HG02678 (cell line): ENCODE results near the gene CST6.

Source experiments
- ATAC-seq: cut with Tn5 transposase; IDR thresholded peaks from one replicate; pipeline ENCODE4 v1.9.1; 2021; ENCODE audit warnings: mild to moderate bottlenecking, moderate library complexity; ENCODE audit not compliant: unreplicated experiment

CST6 gene

DNA sequence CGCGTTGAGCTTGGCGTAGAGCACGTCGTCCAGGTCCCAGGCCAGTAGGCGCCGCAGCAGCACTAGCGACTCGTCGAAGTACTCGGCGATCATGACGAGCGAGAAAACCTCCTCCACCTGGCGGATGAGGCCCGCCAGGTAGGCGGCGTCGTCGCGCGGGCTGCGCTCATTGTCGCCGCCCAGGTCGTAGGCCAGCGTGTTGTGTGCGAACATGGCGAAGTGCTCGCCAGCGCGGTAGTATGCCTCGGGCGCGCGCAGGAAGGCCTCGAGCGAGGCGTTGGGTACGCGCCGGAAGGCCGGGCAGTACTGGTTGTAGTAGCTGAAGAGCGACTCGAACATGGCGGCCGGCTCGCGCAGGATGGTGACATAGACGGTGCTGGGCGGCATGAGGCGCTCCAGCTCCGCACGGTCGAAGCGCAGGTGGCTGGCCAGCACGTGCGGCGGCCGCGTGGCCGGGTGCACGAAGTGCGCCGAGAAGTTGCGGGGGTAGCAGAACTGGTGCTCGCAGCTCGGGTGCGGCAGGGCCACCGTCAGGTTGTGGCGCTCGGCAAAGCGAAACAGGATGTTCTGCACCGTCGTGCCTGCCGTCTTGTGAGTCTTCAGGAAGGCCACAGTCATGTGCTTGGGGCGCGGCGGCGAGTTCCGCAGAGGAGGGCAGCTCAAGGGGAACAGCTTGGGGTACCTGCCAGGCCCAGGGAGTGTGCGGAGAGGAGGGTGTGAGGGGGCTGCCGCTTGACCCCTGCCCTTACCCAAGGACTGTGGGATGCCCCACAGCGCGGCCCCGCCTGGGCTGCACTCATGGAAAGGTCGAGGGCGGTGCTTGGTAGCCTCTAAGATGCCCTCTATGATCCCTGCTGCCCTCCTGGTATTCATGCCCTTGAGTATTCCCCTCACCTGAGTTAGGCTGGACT, 31.4 kb downstream of the CST6 start:
- no peak for ATAC-seq

DNA sequence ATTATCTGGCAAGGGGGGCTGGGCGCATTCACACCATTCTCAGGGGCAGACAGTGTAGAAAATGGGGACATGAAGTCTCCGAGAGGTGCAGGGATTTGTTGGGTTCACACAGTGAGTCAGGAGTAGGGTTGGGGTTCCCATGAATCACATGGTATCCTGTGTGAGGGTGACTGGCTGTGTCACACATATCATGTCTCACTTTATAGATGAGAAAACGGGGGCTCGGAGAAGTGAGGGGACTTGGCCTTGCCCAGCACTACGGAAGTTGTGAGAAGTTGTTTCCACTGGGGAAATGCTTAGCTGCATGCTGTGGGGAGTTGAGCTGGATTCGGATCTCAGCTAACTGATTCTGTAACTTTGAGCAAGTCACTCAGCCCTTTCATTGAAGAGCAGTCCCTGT, 32.9 kb downstream of the CST6 start:
- ATAC-seq = no peak

DNA sequence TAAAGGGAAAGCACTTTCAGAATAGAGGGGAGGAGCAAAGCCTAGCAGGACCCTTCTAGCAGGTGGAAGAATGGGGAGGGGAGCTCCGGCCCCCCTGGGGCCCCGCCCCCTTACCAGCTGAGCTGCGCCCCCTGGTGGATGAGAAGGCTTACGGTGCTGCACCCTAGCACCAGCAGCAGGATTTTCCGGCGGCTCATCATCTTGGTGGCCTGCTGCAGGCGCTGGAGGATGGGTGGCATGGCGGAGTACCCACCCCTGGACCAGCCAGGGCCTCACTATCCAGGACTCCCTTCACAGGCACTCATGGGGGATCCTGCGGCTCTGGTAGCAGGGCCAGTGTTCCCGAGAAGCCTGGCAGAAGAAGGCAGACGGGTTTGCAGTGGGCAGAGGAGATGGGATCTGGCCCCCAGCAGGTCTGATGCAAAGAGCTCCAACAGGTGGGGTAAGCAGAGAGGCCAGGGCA, 33.4 kb downstream of the CST6 start:
- ATAC-seq = peak; percentile 65

DNA sequence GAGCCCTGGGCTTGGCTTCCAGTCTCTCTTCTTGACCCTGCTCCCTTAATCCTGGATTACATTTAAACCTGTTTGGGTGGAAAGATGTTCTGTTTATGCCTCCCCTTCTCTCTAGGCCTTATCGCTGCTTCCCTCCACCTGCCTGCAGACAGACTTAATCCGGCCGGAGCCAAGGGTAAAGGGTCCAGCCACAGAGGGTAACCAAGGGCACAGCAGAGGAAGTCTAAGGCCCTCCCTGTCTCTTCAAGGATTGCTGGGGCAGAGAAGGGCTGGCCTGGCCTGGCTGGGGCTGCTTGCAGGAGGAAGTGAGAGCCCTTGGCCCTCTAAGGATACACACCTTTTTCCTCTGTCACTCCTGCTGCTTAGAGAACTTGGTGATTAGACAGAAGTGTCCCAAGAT, 35.1 kb downstream of the CST6 start:
- ATAC-seq = no peak

DNA sequence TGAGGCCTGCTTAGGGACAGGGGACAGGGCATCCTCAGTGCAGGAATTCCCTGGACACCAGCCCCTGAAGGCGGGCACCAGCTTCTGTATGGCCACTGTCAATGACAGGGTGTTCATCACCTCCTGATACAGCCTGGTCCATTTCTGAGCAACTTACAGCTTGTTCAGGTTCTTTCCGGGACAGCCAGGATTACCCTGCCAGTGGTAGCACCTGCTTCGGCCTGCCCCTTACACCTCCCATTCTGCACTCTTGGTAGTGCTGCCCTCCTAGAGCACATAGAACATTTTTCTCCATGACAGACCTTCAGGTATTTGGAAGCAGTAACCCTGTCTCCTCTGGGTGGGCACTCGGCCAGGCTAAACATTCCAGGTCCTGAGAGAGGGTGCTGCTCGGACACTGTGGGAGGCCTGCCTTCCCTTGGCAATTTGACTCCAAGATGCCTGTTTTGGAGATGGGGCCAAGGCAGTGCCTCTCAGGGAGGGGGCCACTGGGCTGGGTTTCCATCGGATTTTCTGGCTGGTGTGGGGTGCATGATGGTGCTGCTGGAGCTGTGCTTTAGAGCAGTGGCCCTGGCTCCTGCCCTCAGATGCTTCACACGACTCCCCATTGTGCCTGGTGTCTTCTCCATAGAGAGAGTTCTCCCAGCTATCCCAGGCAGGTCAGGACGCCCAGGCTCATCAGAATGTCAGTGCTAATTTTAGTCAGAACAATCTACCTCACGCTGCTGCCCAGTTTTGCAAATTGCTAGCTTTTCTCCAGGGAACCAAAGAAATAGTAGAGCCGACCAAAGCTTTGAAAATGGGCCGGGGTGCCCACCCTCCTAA, 35.9 kb downstream of the CST6 start:
- ATAC-seq = no peak

DNA sequence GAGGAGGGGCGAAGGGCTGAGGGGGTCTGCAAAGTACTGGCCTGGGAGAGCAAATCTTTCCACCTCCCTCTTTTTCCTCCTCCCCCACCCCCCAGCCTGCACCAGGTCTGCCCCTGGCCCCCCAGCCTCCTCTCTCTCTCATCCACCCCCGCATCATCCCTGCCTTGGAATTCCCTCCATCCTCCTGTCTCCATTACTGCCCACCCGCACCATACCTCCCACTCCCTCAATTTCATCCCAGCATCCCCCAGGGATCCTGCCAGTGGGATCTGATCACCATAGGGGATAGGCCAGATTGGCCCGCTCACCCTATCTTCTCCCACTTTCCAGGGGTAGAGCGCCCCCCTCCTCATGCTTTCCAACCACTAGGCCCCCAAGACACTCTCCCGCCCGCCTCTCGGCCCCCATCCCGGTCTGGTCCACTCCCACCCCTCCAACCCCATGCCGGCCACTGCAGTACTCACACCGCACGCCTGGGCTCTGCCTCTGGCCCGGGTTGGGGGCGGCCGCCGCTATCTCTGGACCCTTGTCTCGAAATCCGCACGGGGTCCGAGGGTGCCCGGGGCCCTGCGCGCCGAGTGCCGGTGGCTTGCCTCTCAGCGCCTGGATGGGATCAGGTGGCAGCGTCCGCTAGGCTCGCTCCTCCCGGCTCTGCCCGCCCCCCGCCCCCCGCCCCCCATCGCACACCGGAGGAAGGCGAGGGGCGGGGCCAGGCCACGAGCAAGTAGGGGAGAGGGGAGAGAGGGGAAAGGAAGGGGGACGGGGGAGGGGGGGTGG, 36.9 kb downstream of the CST6 start, which contains the start of gene GAL3ST3:
Gene GAL3ST3 (minus strand): TSS at position 615 of the 777 bp plus-strand sequence. CDS start 3,746 bp downstream, outside the sequence.
- ATAC-seq = no peak

DNA sequence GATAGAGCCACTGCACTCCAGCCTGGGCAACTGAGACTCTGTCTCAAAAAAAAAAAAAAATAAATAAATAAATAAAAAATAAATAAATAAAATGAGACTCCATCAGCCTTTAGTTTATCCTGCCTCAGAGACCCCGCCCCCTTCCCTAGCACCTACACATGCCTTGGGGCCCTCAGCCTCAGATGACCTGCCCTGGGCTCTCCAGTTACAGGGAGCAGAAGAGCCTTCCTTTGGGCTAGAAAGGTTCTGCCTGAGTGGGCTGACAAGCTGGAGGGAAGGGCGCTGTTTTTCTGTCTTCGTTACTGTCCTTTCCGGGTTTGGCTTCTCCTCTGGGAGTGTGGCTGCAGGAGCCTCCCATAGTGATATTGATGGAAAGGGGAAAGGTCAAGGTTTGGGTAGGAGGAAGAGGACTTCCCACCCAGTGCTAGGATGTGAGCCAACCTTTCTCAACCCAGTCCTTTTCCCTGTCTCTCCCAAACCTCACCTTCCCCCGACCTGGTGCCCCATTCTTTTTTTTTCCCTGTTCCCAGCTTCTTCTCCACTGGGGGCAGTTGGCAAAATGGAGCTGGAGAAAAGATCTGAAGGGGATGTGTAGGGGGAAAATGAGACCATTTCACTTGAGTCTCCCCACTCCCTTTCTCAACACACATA, 38.9 kb downstream of the CST6 start:
- no peak for ATAC-seq

DNA sequence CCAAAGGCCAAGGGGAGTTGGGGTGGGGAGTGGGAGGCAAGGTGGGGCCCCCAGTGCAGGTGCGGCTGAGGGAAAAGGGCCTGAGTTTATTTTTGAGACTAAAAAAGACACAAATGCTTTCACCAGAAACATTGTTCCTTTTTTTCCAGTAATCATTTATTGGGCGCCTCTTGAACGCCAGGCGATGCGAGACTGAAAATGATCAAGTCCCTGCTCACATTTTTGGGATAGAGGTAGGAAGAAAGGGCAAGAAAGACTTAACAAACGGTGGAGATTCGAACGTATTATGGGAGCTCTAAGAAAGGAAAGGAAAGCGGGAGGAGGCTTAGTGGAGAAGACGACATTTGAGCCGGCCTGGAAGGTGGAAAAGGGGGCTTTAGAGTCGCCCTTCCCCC, 39.6 kb downstream of the CST6 start:
- no peak for ATAC-seq

DNA sequence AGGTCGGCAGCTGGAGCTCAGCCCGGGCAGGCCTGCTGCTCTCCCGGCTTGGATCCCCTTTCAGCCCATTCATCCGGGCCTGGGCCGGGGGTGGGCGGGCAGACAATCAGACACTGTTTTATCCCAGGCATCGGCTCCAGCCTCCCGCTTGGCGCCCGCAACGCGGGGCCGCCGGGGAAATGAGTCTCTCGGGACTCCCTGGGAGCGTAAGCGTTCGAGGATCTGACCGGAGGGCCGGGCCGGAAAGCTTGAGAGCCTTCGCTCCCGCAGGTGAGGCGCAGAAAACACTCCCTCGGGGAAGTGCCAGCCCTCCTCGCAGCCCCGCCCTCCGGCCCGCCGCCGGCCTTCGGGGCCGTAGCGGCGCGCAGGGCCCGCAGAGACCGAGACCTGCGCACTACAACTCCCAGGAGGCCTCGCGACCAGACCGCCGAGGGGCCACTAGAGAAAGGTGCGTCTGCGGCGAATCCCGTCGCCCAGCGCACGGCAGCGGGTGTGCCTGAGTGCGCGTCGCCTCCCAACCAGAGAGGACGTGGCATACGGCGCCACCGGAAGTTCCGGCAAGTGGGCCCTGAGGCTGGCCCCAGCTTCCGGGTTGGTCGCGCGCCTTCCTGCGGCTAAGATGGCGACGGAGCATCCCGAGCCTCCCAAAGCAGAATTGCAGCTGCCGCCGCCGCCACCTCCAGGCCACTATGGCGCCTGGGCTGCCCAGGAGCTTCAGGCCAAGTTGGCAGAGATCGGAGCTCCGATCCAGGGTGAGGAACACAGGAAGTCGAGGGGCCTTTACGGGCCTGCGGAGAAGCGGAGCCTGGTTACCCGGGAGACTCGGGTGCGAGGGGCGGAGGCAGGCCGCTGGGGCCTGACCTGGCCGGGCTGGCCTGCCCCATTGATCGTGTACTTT, 40.2 kb downstream of the CST6 start, which contains the start of gene SF3B2:
Gene SF3B2 (plus strand): TSS at position 599 of the 898 bp plus-strand sequence. CDS start 21 bp downstream, at position 620.
- peak; percentile 94 for ATAC-seq

DNA sequence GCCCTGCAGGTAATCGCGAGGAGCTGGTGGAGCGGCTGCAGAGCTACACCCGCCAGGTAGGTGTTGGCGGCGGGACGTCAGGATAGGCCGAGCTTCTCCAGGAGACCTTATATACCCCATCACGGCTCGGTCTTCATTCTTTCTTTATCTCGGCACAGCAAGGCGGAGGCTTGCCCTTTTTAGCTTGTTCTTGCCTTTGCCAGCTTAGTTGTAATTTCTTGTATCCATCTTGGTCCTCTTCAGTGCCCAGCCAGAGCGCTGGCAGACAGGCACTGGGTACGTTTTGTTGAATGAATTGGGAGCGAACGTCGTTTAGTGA, 40.8 kb downstream of the CST6 start:
- ATAC-seq = no peak

DNA sequence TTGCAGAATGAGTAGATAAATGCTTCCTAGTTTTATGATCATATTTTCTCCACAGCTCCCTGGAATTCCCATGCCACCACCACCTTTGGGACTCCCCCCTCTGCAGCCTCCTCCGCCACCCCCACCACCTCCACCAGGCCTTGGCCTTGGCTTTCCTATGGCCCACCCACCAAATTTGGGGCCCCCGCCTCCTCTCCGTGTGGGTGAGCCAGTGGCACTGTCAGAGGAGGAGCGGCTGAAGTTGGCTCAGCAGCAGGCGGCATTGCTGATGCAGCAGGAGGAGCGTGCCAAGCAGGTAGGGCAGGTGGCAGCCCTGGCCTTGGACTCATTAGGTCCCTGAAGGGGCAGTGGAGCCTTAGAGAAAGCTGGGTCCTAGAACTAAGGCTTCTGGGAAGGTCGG, 43.2 kb downstream of the CST6 start:
- no peak for ATAC-seq

DNA sequence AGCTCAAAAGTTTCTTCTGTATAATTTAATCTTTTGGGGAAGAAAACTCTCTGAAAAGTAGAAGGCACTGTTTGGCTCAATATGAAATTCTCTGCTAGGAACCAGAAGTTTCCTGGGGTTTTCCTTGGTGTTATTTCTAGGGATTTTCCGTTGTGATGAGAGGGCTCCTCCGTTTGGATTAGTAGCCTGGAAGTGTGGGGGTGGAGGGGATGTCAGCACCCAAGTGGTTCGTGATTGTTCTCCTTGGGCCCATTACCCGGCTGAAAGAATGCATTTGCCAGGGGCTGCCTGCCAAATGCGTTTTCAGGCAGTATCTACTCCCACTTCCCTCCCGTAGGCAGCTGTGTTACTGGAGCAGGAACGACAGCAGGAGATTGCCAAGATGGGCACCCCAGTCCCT, 44.7 kb downstream of the CST6 start:
- no peak for ATAC-seq

DNA sequence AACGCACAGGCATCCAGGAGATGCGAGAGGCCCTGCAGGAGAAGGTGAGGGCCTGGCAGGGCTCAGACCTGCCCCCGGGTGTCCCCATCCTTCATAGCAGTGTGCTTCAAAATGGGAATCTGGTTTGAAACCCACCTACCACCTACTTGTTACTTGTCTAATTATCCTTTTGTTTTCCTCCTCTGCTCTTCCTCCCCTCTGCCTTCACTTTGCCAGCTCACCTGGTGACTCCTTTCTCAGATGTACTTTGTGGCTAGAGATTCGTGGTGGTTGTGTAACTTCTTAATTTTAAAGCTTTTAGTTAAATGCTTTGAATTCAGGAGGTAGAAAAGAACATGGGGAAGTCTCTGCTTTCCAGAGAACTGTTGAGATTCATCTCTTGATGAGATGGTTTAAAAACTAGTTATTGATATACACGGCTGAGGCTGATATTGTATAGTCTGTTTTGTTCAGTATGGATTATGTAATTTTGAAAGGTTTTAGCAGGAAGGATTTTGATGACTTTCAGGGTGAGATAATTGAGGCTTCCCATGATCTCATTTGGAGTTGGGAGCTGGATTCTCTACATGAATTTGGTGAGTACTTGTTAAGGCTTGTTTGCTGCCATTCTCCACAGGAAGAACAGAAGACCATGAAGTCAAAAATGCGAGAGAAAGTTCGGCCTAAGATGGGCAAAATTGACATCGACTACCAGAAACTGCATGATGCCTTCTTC, 48.3 kb downstream of the CST6 start:
- no peak for ATAC-seq

DNA sequence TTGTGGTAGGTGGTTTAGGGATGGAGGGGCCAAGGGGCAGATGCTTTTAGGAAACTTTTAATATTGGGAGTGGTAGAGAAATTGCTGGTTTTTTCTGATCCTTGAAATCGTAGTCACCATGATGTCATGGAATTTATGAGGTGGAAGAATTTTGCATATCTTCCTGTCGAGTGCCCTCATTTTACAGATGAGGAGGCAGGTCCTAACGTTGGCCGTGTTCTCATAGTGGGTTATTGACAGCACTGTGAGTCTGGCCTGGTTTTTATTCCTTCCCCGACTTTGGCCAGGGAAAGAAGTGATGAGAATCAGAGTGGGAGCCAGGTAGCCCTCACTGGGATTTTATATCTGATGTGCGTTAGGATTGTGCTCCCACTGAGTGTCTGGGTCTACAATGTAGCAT, 49.5 kb downstream of the CST6 start:
- ATAC-seq = no peak

DNA sequence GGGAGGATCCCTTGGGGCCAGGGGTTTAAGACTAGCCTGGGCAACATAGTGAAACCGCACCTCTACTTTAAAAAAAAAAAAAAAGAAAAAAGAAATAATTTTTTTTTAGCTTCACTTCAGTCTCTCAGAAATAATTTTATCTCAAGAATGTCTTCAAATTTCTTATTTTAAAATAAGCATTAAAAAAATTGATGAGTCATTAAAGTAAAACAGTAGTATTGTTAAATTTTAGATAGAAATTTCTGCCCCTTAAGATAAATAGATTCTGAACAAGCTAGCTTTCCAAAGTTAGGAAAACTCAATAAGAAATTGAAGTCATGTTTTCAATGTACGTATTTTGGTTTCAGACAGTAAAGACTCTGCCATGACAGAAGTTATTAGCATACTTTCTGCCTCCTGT, 50.6 kb downstream of the CST6 start:
- ATAC-seq = no peak
